Non-pigmented ciliary epithelial cell (primary cell): ENCODE data around the gene HMGB4.

ENCODE experiments used
- DNase-seq: peaks from one replicate; pipeline ENCODE4 v3.0.0-alpha.2; 2010; ENCODE audit warnings: low read depth

Gene HMGB4

DNA sequence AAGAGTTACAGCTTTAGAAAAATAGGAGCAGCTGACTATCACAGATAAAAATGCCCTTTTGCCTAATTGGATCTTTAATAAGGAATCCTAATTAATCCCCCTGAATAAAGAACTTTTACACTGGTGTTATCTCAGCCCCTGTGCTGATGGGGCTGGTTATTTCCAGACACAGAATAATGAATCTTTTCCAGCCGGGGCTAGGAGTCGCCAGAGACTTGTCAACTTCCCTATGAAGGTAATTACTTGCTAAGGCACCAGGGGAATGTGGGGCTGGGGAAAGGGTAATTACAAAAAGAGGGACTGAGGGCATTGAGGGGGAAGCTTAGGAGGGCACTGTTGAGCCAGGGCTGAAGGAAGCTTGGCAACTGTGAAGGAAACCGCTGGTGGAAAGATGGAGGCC lies 34.5 kb downstream of the HMGB4 start:
- DNase-seq, result no peak

DNA sequence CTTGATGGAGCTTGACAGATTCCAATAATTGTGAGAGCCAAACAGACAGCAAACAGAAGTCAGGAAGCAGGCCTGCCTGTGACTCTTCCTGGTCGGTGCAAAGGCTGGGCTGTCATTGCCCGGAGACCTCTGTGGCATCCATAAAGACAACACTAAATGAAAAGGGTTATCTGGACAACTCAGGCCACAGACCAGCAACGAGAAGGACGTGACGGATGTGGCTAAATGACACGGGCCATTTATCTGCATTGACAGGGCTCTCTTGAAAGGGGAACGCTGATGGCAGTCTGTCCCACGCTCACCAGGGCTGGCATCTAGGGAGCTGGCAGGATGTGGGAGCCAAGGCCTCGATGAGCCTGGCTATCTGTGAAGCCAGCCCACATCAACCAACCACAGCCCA lies 35.0 kb downstream of the HMGB4 start:
- no peak for DNase-seq

DNA sequence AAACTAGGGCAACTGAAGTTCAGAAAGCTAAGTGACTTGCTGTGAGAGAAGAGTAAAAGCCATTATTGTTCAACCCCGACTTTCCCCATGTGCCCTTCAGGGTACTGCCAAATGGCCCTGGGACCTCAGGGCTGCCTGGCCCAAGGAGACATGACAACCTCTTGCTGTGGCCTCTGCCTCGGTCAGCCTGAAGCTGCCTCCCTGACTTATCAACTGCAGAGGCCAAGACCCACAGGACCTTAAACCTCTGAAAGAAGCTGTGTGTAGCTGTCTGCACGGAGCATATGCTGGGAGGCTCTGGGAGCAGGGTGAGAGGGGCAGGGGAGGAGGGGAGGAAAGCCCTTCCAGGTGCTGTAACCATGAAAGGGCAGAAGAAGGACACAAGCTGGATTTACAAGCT lies 35.9 kb downstream of the HMGB4 start:
- no peak for DNase-seq

DNA sequence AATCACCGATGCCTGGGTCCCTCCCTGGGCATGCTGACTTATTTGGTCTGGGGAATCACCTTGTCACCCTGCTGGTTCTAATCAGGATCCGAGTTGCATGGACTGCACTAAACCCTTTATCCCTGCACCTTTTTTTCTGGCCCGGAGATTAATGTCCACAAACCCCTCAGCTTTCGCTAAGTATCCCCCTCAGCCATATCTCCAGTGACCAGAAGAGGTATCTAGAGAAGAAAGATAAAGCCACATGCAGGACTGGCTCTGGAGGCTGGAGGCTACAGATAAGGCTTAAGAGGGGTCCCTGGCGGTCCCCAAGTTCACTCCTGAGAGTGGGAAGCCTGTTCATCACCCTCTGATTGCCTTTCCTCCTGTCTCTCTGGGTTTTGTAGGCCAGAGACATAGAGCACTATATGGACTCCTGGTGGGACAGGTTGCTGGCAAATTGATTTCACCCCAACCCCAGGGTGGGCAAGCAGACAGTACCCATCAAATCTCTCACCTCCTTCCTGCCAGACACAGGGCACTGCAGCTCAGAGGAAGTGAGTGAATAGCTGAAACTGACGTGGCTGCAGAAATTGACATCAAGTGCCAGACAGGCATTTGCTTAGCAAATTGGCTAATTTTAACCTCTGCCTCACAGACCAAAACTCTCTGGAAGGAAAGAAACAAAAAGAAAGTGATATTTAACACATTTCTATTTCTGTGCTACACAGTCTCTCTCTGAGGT lies 38.8 kb downstream of the HMGB4 start:
- DNase-seq, result no peak

DNA sequence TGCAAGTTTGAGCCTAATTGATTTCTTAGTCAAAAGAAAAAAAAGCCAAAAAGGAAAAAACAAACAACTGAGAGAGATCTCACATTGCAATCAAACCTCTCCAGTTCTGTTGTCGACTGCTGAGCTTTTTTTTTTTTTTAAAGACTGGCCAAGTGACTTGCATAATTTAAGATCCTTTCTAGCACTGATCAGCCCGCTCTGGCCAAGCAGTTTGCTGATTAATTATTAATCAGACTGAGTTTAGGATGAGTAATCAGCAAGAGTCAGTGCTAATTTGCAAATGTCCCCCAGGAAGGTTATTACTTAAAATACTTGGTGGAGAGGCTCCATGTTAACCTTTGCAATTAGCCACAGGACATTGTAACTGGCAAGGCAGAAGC lies 39.3 kb downstream of the HMGB4 start:
- no peak for DNase-seq

DNA sequence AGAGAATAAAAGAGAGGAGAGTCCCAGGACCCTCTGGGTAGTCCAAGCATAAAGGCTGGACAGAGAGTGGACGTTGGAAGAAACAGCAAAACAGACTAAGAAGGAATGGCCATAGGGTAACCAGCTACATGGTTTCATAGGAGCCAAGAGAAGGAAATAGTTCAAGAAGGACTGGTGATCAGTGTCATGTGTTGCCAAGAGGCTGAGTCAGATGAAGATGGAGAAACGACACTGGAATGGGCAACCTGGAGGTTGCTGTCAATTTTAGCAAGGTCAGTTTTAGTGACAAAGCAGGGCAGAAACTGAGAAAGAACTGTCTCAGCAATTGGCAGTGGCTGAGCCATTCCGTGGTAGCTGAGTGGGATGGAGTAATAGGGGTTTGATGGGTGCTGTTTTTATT lies 41.4 kb downstream of the HMGB4 start:
- no peak for DNase-seq

DNA sequence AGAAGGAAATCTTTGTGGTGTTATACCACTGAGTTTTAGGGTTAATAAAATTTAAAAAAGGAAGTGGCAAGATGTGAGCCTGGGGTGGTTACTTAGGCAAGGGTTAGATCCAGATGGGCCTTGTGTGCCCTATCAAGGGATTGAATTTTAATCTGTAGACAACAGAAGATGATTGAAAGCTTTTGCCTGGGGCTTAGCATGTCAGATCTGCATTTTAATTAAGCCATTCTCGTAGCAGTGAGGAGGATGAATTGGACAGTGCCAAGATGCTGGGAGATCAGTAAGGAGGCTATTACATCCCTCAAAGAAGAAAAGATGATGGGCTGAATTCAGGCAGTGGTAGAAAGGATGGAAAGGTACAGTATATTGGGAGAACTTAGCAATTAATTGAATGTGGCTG lies 42.3 kb downstream of the HMGB4 start:
- no peak for DNase-seq

DNA sequence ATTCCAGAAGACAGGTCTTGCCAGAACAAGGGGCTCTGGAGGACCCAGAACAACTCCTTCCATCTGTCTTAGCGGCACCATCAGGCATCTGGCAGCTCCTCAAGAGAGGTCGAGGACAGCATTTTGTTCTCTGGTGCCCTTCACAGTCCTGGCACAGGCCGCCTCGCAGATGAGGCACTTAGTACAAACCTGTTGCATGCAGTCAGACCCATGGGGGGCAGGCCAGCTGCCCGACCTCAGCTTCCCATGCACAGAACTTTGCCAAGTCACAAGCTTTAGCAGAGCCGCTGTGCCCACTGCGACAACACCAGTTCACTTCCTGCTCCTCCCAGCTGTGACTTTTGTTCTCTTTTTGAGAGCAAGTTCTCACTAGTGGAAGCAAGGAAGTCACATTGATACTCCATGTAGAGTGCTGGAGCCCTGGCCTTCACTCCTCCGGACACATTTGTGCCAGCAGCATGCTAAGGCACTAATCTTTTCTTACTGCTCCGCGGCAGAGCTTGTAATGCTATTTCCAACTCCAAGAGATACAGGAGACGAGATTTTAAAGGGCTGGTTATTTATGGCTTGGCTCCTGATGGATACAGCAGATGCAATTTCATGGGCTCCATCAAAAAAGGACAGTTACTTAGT lies 44.6 kb downstream of the HMGB4 start:
- no peak for DNase-seq
